ENCODE measurements around the gene WDR27.
"Not testable (repeated sequence)": the region's sequence is repeated elsewhere in the genome, so short reads cannot be mapped to it uniquely, and the experiment has no call there.

The WDR27 gene

DNA sequence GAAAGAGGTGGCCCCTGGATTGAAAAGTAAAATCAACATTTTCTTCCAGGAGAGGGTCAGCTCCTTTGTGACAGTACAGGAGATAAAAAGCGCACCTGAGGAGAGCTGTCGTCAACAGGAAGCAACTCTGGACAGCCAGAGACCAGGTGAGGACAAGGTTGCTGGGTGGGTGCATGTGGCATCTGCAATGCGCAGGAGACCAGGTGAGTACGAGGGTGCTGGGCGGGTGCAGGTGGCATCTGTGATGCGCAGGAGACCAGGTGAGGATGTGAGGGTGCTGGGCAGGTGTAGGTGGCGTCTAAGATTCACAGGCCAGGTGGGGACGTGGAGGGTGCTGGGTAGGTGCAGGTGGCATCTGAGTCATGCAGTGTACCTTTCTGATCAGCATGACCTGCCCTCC, 38.4 kb downstream of the WDR27 start:
- DNase-seq: no peak

DNA sequence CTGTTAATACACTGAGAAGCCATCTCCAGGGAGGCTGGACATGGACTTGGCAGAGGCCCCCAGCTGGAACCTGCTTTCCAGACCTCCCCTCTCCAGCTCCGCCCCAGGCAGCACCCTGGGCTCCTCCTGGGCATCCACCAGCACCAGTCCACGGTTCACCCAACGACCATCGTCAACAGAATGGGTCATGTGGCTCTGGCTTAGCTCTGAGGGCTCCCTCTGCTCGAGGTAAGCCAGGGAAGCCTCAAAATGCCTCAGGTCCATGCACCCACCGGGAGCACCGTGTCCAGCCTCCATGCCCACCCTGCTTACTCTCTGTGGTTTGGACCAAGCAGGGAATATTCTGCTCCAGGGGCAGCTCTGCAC, 40.5 kb downstream of the WDR27 start:
- no peak for DNase-seq

DNA sequence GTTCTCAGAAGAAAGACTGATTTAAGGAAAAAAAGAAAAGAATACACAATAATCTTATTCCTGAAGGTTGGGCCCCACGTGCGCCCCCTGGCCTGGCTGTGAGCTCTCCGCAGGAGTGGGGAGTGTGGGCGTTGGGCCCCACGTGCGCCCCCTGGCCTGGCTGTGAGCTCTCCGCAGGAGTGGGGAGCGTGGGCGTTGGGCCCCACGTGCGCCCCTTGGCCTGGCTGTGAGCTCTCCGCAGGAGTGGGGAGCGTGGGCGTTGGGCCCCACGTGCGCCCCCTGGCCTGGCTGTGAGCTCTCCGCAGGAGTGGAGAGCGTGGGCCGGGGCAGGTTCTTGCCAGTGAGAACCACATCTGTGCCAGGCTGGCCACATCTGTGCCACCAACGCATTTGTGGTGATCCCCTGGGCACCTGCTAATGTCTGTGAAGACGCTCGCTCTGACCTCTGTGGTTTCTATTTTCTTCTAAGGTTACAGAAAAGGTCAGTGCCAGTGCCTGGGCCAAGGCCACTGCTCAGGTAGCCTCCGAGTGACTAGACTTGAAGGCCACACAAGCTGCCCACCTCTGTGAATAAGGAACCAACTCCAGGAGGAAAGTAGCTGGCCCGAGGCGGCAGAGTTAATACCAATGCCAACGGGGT, 41.0 kb downstream of the WDR27 start:
- DNase-seq: no peak

DNA sequence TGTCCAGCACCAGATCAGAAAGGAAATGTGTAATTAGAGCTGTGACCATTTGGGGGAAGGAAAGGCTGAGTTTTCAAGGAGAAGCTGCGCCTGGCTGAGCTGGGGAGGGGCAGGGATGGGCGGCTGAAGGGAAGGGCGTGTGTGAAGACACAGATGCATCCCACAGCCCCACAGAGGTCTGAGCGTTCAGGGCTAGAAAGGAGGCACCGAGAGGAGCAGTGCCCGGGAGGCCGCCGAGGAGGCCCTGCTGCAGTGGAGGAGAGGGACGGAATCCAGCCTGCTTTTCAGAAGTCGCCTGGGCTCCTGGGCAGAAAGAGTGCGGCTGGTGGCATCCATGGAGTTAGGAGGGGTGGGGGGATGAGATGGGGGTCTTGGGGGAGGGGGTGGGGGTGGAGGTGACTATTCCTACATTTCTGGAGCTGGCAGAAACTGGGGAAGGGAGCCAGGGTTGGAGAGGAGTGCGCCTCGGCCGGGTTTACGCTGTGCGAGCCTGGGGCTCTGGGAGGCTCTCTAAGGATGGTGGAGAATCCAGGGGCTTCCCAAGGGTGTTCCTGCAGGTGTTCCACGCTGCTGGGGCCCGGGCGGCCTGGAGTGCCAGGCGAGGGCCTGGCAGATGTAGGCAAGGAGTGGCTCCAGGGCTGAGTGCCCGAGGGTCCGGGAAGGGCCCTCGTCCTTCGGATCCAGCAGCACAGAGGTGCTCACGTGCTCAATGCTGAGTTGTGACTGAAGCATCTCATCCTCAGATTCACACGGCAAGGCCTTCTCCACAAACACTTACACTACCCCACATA, 41.8 kb downstream of the WDR27 start:
- DNase-seq: no peak

DNA sequence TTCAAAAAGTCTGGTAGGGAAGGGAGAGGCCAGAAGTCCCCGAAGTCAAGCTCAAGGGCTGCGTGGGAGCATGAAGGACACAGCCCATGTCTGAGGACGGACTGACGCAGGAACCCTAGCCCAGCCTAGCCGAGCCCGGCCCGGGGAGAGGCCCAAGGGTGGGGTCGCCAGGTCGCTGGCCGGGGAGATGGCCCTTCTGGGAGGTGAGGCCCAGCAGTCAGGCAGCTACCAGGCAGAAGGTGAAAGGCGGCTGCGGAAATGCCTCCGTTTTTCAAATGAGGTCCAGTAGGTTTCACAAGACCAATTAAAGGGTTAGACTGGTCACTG, 44.6 kb downstream of the WDR27 start:
- DNase-seq: no peak

DNA sequence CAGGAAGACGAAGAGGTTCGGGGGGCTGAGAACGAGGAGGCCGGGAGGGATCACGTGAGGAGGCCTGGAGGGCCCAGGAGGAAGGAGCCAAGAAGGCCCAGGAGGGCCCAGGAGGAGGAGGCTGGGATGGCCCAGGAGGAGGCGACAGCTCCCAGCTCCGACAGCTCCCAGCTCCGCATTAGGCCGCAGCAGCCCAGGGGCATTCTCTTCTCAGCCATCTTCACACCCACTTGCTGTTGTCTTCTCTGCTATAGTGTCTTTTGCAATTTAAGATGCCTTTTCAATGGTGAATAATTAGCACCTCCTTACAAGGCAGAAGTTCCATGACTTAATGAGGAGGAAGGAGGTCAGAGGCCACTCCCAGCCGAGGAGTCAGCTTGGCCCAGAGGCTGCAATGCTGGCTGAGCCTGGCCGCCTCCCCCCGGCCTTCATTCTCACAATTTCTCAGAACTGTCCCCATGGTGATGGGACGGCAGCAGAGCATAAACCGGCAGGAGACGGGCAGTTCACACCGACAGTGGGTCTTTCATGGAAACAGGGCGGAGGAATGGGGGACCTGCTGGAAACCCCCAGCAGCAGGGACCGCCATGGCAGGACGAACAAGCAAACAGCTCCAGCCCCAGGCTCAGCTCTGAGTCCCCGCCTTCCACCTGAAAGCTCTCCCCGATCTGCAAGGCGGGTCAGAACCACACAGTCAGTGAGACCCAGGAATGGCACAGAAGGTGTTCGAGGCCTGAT, 45.1 kb downstream of the WDR27 start:
- no peak for DNase-seq

DNA sequence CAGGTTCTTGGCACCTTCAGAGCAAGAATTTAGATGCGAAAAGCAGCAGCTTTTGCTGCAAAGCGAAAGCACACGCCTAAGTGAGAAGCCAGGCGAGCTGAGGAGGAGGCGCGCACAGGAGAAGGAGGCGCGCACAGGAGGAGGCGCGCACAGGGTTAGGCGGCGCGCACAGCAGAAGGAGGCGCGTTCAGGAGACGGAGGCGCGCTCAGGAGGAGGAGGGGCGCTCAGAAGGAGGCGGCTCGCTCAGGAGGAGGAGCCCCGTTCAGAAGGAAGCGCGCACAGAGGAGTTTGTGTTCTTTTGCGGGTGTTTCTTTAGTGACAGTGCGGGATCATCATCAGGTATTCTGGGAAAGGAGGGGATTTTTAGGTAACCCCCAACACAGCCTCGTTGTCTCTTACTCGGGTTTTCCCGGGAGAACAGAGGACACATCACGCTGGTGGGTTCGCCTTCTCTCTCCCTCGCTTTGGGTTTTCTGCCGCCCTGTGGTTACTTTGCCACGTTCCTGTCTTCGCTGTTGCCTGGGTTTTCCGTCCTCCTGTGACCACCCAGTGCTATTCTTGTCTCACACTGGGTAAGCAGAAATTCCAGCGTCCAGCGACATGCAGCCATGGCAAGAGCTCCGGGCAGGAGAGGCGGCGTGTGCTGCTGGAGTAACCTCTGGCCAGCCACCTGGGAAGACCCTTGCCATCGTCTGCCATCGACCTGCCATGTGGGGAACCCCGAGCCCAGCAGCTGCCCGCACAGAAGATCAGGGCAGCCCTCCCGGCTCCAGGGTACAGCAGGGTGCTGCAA, 47.0 kb downstream of the WDR27 start:
- peak in 44 of 58 donors; percentile 14 to 75 (median 57) for DNase-seq

DNA sequence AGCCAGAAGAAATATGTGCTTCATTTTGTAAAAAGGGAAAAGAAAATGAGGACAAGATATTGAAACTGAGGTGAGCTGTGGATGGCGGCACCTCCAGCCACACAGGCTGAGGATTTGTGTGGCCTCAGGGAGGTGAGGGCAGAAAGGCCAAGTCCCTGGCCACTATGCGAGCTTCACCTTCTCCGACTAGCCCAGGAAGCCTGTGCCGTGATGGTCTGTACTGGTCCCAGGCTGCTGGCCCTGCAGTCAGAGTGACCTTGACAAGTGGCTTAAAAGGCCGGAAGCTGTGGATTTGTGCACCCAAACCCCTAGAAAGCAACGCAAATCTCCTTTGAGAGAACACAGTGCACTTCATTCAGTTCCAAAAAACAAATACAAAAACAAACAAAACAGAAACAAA, 48.1 kb downstream of the WDR27 start:
- DNase-seq: no peak

DNA sequence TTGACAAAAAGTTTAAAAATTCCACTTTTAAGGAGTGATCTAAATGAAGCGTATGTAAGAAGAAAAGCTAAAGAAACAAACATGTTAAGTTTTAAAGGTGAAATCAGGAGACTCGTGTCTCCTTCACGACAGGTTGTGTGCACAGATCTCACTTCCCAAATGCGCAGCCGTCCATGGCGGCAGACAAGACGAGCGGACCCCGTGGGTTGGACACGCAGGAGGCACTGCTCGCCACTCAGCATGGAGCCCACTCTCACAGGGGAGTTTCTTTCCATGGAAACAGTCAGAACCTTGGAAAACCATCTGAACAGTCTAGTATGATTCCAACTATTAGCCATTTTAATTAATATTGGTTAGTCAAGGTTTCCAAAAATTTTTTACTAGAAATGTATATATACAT, 48.9 kb downstream of the WDR27 start:
- DNase-seq: no peak

DNA sequence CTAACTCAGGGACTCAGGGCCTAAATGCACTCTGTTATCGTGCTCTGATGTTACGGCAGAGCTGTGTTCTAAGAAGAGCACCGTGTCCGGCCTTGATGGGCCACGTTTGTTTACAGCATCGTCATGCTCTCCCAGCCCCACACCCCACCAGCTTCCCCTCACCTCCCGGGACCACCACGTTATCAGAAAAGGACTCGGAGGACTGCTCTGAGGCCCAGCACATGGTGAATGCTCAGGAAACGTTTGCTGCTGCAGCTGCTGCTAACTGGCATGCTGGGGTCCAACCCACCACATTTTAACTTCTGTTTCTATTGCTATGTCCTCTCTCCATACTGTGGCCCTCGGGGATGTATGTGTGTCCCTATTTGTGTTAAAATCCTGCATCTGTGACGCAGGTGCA, 50.3 kb downstream of the WDR27 start:
- DNase-seq: no peak

DNA sequence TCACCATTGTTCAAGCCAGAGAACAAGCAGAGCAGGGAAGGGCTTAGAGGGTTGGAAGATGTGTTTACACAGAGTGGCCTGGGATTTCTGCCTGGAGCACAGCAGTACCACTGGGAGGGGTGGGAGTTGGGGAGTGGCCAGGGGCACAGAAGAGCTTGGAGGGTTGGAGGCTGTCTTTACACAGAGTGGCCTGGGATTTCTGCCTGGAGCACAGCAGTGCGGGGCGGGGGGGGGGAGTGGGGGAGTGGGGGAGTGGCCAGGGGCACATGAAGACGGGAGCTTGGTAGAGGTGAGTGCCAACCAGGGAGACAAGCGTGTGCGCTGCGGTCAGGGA, 50.9 kb downstream of the WDR27 start:
- DNase-seq: no peak

DNA sequence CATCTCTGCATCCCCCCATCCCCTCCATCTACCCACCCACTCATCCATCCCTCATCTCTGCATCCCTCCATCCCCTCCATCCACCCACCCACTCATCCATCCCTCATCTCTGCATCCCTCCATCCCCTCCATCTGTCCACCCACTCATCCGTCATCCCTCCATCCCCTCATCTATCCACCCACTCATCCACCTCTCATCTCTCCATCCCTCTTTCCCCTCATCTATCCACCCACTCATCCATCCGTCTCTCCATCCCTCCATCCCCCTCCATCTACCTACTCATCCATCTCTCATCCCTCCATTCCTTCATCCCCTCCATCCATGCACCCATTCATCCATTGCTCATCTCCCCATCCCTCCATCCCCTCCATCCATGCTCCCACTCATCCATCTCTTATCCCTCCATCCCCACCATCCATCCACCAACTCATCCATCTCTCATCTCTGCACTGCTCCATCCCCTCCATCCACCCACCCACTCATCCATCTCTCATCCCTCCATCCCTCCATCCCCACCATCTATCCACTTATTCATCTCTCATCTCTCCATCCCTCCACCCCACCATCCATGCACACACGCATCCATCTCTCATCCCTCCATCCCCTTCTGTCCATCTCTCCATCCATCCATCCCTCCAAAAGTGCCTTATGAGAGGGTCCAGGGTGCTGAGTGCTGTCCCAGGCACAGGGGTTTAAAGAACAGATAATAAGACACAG, 51.4 kb downstream of the WDR27 start:
- no peak for DNase-seq

DNA sequence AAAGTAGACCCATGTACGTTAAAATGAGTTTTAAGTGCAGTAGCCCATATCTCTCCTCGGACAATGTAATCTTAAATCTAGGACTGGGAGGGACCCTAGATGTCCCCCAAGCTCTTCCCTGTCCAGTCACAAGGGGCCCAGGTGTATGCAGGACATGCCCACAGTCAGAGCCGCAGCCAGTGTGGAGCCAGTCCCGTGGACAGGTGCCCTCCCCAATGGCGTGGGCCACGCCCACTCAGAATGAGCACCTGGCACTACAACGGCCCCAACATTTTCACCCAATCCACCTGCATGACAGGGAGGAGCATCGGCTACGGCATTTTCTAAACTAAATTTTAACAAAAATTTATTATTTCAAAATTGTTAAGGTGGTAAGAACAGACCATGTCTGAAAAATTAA, 53.2 kb downstream of the WDR27 start:
- no peak for DNase-seq

DNA sequence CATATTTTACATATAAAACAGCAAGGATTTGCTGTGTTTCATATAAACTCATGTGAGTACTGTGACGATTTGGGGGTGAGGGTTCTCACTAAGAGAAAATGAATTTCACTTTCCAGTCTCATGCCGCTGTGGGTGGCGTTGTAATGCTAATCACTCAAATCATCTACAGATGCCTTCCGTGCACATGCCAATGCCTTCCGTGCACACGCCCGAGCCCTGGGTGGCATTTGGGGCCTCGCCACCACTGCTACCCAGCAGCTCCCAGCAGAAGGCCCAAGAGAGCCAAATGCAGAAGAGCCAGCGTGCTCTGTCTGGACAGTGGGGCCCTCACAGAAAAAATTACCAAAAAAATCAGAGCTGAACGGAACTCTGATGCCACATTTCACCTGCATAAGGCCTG, 53.7 kb downstream of the WDR27 start:
- no peak for DNase-seq

DNA sequence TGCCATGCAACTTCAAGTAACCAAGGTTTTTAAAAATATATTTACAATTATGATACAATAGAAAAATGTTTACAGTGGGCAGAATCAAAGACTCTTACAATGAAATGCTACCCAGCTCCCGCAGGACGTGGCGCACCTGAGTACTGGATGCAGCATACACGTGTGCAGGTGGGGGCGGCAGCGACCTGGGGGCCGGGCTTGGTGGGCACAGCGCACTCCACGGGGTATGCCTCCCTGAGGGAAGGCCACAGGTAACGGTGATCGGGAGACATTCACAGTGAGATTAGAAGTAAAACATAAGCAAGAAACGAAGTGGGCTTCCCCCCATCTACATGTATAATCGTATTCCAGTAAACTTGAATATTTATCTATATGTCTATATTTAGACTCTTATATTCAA, 54.2 kb downstream of the WDR27 start:
- DNase-seq: no peak

DNA sequence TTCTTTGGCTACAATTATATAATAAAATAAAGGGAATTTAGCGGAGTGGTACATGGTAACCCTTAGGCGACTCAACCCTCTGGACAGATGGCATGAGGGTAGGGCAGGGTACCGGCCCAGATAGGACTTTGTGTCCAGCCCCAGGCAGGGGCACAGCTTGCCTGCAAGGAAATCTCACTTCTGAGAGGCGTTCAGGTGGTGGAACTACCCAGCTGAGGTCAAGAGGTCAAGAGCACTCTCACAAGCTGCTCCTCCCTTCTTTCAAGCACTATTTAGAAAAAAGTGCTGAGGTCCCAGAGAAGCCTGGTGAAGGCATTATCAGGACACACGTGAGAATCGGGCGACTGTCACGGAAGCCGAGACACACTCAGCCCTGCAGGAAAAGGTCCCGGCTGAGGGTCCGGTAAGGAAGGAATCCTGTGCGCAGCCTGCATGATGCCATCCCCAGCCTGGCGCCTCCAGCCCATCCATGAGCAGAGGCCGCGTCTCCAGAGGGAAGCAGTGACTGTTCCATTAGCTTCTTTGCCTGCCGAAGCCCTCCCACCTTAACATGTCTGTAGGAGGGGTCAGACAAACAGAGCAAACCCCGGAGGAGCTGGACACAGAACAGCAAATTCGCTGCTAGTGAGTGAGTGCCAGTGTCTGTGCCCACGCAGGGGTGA, 54.8 kb downstream of the WDR27 start:
- DNase-seq: no peak

DNA sequence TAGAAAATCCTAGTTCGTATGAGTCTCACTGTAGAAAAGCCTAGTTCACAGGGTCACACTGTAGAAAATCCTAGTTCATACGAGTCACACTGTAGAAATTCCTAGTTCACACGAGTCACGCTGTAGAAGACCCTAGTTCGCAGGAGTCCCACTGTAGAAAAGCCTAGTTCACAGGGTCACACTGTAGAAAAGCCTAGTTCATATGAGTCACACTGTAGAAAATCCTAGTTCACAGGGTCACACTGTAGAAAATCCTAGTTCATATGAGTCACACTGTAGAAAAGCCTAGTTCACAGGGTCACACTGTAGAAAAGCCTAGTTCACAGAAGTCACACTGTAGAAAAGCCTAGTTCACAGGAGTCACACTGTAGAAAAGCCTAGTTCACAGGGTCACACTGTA, 56.4 kb downstream of the WDR27 start:
- DNase-seq: not testable (repeated sequence)

DNA sequence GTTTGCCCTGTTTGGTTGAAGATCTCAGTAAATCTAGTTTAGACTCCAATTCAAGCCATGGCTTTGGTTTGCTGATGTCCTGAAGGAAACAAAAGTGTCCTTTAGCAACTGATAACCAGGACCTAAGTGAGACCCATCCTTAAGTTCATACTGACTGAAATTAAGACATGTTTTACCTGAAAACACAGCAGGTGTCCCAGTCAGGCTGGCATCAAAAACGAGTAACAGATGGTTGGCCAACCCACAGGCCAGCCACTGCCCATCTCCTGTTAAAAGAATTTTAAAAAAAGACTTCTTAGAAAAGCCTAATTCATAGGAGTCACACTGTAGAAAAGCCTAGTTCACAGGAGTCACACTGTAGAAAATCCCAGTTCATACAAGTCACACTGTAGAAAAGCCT, 58.3 kb downstream of the WDR27 start:
- no peak for DNase-seq

DNA sequence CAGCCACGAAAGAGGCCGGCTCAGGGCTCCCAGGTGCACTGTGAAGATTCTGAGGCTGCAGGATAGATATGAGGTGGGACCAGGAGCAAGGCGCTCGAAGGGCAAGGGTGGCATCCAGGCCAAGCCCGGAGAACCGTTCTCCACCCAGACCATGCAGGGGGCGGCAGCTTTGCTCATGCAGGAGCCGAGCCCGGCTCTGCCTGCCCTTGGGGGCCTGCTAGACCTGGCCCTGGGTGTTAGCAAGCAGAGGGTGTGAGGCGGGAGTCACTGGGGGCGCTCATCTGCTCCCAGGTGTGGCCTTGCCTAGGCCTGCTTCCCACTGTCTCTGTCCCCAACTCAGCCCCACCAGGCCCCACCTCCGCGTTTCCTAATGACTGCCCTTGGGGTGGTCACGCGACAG, 59.4 kb downstream of the WDR27 start:
- no peak for DNase-seq

DNA sequence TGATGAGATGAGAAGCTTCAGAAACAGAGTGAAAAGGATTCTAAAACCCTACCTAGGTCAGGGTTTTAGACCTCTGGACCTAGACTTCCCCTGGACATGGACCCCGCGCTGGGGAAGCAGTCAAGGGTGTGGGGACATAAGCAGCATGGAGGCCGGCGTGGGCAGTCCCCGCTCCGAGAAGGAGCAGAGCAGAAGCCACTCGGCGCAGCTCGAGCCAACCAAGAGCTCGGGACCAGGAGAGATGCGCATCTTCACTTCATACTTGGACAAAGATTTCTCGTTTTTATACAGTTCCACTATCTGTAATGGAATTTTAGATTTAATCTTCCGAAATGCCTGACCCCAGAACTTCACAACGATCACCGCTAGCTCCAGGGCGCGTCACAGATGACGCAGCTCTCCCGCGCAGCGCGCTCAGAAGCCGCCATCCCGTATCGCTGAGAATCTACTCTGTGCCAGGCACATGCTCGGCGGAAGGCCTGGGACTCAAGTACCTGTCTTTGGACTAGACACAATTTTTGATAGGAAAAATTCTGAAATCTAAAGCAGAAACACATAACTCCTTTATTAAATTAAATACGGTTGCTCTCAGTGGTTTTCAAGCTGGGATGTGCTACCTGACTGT, 60.3 kb downstream of the WDR27 start:
- DNase-seq: no peak

Data from anterior cingulate cortex (tissue), 58 donors.